ENCODE measurements around the gene CEP164. TPM values are rescaled to one million over a fixed set of nuclear protein-coding genes. Genes with fewer than 3 reads are reported as not detected.
"Not testable (repeated sequence)": the region's sequence is repeated elsewhere in the genome, so short reads cannot be mapped to it uniquely, and the experiment has no call there.

Gene CEP164
- total RNA-seq, 1 donor = 17.2 TPM

GRCh38 chr11:117437041-117437790, 109.6 kb downstream of the CEP164 start:
- DNase-seq (ENCODE audit: low read depth in 2 of 3, low spot score in 2 of 3) = no peak

DNA sequence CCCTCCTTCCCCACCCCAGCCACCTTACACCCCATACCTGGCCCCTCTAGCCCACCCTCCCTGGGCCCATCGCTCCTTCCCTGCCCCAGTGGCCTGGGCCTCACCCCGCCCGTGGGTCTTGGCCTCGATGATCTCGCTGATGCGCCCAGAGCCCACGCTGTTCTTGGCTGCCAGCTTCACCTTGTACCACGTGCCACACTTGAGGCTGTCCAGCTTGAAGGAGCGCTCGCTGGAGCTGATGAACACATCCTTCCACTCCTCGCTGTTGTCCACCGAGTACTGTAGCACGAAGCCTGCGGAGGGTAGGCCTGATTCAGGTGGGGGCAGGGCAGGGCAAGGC, 110.1 kb downstream of the CEP164 start:
- DNase-seq (ENCODE audit: low read depth in 2 of 3, low spot score in 2 of 3) = no peak

- DNase-seq (ENCODE audit: low read depth in 2 of 3, low spot score in 2 of 3) = no peak
Measured at GRCh38 chr11:117438371-117439000, 110.8 kb downstream of the CEP164 start.

DNA sequence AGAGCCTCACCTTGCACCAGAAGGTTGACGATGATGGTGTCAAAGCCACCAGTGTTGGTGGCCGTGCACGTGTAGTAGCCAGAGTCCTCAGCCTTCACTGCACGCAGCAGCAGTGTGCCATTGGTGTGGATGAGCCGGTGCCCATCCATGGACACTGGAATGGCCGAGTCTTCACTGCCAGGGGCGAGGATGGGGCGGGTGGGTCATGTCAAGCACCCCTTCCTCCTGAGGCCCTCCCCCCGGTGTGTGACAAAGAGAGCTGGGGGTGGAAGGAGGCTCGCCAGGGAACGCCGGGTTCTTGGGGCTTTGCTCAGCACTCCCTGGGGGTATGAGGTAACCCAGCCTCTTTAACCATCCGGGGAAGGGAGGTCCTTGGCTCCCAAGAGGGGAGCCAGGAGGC, 111.6 kb downstream of the CEP164 start:
- DNase-seq (ENCODE audit: low read depth in 2 of 3, low spot score in 2 of 3) = no peak

GRCh38 chr11:117440258-117440657, 112.6 kb downstream of the CEP164 start:
- DNase-seq (ENCODE audit: low read depth in 2 of 3, low spot score in 2 of 3) = no peak

DNA sequence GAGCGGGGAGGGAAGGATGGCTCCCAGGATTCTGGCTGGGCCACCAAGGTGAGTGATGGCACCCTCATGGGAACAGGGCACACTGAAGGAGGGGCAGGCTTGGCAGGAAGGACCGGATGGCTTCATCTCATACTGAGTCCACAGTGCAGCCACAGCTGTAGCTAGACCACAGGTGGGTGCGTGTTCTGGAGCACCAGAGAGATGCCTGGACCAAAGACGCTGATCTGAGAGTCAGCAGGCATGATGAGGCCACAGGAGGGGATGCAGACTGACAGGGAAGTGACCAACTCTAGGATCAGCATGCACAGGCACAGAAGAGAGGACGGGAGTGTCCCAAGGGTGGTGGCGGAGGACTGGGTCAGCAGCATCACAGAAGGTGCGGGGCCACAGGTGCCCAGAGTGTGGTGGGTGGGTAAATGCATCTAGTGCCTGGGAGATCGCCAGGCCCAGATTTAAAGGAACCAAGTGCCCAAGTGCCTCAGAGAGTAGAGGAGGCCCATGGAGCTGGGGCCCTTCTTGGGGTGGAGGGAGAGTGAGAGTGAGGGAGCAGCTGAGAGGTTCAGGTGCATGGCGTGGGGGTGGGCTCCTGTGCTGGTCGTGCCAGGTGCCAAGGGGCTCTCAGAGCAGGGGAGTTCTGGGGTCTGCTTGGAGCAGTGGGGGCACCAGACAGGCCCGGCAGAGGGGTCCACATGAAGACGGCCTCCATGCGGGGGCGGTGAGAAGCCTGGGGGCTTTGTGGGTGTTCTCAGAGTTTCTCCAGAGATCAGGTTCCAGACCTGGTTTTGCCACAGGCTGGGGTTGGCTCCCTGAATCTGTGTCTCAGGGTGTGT, 113.7 kb downstream of the CEP164 start:
- no peak for DNase-seq (ENCODE audit: low read depth in 2 of 3, low spot score in 2 of 3)

DNA sequence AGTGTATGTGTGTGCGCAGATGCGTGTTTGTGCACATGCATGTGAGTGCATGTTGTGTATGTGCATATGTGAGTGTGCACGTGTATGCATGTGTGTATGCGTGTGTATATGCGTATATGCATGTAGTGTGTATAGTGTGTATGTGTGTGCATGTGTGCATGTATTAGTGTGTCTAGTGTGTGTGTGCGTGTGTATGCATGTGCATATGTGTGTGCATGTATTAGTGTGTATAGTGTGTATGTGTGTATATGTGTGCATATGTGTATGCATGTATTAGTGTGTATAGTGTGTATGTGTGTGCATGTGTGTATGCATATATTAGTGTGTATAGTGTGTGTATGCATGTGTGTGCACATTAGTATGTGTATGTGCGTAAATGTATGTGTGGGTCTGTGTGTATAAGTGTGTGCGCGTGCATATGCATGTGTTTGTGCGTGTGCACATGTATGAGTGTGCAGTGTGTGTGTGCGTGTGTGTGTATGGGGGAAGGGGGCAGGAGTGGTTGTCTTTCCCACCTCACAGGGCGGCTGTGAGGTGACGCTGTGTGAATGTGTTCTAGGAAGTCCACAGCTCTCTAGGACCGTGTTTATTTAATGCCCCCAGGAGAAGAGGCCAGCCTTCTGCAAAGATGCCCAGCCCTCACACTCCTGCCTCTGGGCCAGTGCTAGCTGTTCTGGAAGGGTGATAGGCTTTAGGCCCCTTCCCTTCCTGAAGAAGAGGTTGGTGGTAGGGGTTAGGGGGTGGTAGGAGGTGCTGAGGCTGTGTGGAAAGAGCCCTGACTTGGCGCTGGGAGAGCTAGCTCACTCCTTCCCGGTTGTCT, 114.6 kb downstream of the CEP164 start:
- DNase-seq (ENCODE audit: low read depth in 2 of 3, low spot score in 2 of 3) = no peak

GRCh38 chr11:117442869-117443239, 115.2 kb downstream of the CEP164 start:
- DNase-seq (ENCODE audit: low read depth in 2 of 3, low spot score in 2 of 3) = no peak

- peak in 2 of 3 donors; percentile 61 to 73 for DNase-seq (ENCODE audit: low read depth in 2 of 3, low spot score in 2 of 3)
Measured at GRCh38 chr11:117443266-117444186, 115.9 kb downstream of the CEP164 start.

- no peak for DNase-seq (ENCODE audit: low read depth in 2 of 3, low spot score in 2 of 3)
Measured at GRCh38 chr11:117444256-117444655, 116.6 kb downstream of the CEP164 start.

DNA sequence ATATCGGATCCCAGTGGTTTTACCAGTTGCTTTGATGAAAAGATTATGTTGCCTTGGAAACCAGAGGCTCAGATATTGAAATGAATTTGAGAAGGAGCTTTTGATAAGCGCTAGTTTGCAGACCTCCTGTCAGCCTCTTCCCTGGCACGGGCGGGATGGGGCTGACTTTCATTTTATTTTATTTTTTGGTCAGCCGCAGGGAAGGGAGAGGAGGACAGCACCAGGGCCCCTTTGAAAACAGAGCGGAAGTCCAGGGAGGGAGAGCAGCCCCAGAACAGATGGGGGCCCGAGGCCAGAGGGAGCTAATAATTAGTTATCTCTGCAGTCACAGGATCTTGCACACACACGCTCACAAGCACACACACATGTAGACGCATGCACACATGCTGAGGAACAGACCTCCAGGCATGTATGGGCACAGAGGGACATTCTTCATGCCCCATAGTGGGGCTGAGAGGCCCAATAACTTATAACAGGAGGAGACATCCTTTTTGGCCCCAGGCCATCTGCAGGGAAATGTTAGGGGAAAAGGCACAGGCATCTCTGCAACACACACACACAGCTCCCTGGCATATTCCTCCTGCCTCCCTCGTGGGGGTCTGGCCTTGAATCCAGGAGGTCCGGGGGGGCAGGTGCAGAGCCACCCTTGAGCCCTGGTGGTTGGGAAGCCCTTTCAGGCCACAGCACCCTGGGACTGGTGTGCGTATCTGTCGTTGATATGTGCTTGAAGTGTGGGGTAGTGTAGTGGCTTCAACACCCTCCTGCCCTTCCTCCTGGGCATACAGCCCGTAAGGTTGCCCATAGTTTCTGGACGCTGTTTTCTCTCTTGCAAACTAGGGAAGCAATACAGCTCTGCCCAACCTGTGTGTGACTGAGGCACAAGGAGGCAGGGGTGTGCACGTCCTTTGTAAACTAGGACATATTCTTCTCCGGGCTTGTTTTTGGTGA, 117.3 kb downstream of the CEP164 start:
- DNase-seq (ENCODE audit: low read depth in 2 of 3, low spot score in 2 of 3) = no peak

GRCh38 chr11:117449111-117449693, 121.5 kb downstream of the CEP164 start:
- DNase-seq (ENCODE audit: low read depth in 2 of 3, low spot score in 2 of 3) = no peak

- no peak for DNase-seq (ENCODE audit: low read depth in 2 of 3, low spot score in 2 of 3)
Measured at GRCh38 chr11:117453886-117454563, 126.4 kb downstream of the CEP164 start.

DNA sequence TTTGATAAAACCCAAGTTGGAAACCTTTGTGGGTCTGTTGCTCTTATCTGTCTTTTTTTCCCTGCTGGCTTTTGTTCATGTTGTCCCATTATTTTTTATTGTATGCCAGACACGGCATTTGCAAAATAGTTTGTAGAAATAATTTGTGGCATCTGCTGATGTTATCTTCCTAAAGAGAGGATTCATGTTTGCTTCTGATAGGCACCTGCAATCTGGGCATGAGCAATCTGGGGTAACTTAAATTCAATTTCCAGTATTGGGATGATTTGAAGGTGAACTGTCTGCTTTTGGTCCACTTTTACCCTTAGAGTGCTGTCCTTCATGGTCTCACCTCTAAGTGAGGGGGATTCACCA, 126.9 kb downstream of the CEP164 start:
- no peak for DNase-seq (ENCODE audit: low read depth in 2 of 3, low spot score in 2 of 3)

DNA sequence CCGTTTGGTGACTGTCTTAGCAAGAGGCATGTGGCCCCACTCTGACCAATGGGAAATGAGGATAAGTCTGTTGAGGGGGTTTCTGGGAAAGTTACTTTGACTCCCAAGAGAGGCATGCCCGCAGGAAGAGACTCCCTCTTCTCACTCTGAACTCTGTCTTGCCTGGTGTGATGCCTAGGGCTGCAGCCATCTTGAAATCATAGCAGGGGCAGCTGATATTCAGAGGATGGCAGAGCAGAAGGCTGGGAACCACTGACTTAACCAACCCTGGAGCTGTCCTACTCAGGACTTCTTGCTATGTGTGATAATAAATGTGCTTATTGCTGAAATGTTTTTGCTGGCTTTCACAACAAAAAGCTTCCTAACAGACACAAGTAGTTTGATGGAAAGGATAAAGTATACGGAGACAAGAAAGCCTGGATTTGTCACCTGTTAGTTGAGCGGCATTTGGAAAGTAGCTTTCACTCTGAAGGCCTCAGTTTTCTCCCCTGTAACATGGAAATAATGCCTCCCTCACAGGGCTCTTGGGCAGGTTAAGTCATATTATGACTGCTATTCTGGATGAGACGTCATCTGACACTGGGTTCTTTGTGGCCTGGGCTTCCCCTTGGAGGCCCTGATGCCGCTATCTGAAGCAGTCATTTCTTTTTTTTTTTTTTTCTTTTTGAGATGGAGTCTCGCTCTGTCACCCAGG, 128.5 kb downstream of the CEP164 start:
- DNase-seq (ENCODE audit: low read depth in 2 of 3, low spot score in 2 of 3) = no peak

DNA sequence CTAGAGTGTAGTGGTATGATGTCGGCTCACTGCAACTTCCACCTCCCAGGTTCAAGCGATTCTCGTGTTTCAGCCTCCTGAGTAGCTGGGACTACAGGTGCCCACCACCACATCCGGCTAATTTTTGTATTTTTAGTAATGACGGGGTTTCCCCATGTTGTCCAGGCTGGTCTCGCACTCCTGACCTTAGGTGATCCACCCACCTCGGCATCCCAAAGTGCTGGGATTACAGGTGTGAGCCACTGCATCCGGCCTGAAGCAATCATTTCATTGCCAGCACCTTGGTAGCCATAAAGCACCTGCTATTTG, 129.0 kb downstream of the CEP164 start:
- not testable (repeated sequence) for DNase-seq (ENCODE audit: low read depth in 2 of 3, low spot score in 2 of 3)

GRCh38 chr11:117457031-117457785, 129.6 kb downstream of the CEP164 start:
- DNase-seq (ENCODE audit: low read depth in 2 of 3, low spot score in 2 of 3) = no peak
